ENCODE data around the gene PTBP3.

DNA sequence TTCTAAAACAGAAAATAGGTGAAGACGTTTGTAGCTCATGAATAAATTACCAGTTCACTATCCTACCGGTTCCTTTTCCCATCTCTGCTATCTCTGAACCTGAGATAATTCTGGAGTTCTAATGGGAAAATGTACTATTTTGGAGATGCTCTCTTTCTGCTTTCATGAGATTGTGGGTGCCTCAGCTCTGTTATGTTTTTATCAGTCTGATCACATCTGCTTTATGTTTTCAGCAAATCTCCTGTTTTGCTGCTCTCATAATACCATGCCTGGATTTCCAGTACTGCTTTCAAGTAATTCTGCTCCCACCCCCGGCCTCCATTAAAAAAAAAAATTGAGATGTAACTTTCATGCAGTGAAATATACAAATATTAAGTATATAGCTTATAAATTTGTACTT lies 149.2 kb downstream of the PTBP3 start:
- TF ChIP-seq FOXM1 (IDR thresholded peaks at IDR 0.05; ENCODE audit: borderline replicate concordance) (no peak), HDGF (IDR thresholded peaks at IDR 0.05; ENCODE audit: borderline replicate concordance) (no peak), L3MBTL2 (conservative IDR thresholded peaks at IDR 0.05) (no peak), SUZ12 (IDR thresholded peaks at IDR 0.05) (no peak), ELF4 (IDR thresholded peaks at IDR 0.05) (no peak), FOXA1 (IDR thresholded peaks at IDR 0.05) (no peak), SP1 (IDR thresholded peaks at IDR 0.05) (no peak), ARNT (IDR thresholded peaks at IDR 0.05) (no peak), ZNF384 (IDR thresholded peaks at IDR 0.05) (no peak), BHLHE40 (IDR thresholded peaks at IDR 0.05; ENCODE audit: borderline replicate concordance) (no peak), NFRKB (IDR thresholded peaks at IDR 0.05) (no peak)

All from HEK293T (cell line).